Inferior parietal cortex (tissue), 1 donor: ENCODE measurements around the gene PNPLA1.

Experiments used
- DNase-seq: peaks from one replicate; pipeline ENCODE4 v3.0.0-alpha.2; 2016; ENCODE audit errors: extremely low spot score

PNPLA1 gene

GRCh38 chr6:36315921-36316320 lies 46.1 kb downstream of the PNPLA1 start:
- no peak for DNase-seq

- DNase-seq = no peak
Measured at GRCh38 chr6:36317623-36318022, 47.8 kb downstream of the PNPLA1 start.

GRCh38 chr6:36318690-36319435 lies 49.0 kb downstream of the PNPLA1 start:
- no peak for DNase-seq

DNA sequence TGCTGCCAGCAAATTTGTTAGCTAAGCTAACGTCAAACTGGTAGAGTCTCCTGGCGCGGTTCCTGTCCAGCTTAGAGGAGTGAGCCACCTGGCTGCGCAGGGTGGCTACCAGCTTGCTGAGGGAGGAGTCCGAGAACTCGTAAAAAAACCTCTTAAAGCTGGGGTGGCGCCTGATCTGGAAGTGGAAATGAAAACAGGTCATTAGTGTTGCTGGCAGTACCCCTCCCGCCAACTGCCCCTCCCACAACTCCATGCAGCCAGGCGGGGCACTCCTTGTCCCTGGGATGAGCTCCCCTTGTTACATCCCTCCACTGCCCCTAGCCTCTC lies 49.5 kb downstream of the PNPLA1 start:
- no peak for DNase-seq

GRCh38 chr6:36319821-36320220 lies 50.0 kb downstream of the PNPLA1 start:
- no peak for DNase-seq

DNA sequence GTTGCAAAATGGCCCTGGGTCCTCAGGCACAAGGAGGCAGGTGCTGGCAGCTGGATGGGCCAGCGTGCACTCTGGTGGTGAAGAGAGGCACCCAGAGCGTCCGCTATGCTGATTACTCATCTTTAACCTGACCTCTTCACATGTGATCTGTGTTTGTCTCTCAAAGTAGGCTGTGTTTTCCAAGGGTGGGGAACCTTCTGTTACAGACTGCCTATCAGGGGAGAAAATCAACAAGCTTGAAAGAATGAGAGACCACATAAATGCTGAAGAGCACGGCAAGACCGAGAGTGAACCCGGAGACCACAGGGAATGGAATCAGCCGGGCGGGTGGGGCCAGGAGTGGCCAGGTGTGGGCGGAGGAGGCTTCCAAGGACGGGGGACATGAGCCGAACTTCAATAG lies 50.6 kb downstream of the PNPLA1 start:
- no peak for DNase-seq

DNA sequence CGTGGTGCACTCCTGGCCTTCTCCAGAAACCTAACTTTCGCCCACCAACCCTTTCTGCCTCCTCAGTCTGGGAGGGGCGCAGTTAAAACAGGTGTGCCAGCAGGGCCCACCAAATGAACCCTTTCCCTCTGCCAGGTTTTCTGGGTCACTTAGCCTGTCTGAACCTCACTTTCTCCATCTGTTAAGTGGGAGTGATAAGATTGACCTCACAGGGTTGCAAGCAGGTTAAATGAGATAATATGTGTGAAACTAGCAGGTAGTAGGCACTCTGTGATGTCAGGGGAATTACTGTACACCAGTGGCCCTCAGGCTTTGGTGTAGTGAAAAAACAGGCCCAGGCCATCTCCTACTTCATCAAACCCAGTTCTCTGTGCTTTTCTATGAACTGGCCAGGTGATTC lies 52.7 kb downstream of the PNPLA1 start:
- DNase-seq = no peak

DNA sequence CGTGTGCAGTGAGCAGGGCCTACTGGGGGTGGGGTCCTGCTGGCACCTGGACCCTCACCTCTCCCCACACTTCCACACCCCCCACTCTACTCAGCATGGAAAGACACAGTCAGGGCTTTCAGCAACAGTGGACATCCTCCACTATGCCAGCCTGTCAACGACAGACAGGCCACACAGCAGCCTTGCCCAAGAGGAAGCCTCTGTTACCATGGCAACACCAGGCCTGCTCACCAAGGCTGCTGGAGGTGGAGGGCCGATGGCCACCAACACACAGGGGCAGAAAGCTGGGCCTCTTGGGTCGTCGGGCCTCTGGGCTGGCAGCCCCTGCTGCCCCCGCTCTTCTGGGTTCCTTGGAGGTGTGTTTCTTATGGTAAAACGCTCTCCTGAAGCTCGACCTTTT lies 53.2 kb downstream of the PNPLA1 start:
- DNase-seq = no peak

- no peak for DNase-seq
Measured at GRCh38 chr6:36324191-36324590, 54.3 kb downstream of the PNPLA1 start.

DNA sequence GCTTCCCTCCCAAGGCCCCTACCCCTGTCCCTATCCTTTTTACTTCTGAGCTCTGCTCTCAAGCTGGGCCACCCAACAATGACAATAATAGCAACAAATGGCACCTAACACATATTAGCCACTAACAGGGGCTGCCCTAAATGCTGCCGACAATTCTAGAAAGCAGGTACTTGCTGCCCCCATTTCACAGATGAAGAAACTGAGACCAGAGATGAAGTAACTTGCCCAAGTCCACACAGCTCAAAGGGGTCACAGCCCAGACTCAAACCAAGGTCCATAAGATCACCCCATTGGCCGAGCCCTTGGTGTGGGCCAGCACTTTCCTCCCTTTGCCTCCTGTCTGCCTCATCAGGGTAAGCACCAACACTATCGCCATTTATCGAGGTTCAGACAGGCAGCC lies 54.9 kb downstream of the PNPLA1 start:
- no peak for DNase-seq

GRCh38 chr6:36326356-36326995 lies 56.6 kb downstream of the PNPLA1 start:
- DNase-seq = no peak

GRCh38 chr6:36327226-36327918 lies 57.5 kb downstream of the PNPLA1 start:
- DNase-seq = no peak

DNA sequence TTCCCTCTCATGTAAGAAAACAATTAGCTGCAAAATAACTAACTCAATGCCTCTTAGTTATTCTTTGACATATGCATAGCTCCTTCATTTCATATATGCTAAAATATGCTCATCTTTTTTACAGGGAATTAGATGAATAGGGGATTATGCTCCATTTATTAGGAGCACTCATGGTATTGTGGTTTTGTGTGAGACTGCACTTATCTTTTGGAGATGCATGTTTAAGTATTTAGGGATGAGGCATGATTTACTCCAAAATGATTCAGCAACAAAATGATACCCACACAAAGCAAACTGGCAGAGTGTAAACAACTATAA lies 58.0 kb downstream of the PNPLA1 start:
- DNase-seq = no peak

DNA sequence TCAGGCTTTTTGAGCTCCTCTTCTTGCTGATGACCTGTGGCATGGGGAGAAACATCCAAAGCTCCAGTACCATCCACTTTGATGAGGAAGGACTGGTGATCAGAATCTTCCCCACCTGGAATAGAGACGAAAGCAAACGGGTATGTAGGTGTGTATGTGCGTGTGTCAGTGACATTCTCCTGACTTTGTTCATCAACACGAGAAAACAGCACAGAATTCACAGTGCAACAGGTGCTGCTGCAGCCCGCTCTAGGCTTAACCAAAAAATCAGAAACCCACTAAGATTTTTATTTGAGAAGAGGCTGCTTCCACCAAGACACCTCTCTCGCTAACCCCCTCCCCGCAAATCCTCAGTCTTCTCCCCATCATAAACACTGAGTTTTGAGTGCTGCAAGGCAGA lies 58.7 kb downstream of the PNPLA1 start:
- DNase-seq = no peak

DNA sequence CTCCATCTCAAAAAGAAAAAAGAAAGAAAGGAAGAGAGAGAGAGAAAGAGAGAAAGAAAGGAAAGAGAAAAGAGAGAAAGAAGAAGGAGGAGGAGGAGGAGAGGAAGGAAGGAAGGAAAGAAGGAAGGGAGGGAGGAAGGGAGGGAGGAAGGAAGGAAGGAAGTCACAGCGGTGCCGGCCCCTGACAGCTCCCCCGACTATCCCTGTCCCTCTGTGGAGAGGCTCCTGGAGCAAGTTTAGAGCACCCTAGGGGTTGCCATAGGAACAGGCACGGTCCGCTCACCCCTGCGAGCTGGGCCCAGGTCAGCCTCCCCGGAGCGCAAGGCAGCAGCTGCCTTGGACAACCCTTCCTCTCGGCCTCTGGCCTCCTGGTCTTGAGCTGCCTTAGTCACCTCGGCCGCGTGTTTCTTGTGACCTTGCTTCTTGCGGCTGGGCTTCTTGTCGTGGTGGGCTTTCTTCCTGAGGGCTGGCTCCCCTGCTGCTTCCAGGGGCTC lies 60.0 kb downstream of the PNPLA1 start:
- no peak for DNase-seq

- no peak for DNase-seq
Measured at GRCh38 chr6:36330366-36330765, 60.5 kb downstream of the PNPLA1 start.

DNA sequence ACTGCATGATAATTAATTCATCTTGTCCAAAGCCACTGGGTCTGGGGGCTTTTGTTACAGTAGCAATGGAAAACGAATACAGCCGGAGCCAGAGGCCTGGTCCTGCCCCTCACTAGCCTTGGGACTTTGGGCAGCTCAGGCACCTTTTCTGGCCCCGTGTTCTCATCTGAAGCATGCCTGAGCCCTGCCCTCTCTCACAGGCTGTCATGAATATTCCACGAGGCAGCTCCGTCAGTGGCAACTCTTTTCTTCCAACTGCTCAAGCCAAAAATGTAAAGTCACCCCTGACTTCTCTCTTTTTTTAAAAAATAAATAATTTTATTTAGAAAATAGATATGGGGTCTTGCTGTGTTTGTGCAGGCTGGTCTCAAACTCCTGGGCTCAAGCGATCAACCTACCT lies 61.5 kb downstream of the PNPLA1 start:
- no peak for DNase-seq

- no peak for DNase-seq
Measured at GRCh38 chr6:36333171-36333895, 63.5 kb downstream of the PNPLA1 start.

DNA sequence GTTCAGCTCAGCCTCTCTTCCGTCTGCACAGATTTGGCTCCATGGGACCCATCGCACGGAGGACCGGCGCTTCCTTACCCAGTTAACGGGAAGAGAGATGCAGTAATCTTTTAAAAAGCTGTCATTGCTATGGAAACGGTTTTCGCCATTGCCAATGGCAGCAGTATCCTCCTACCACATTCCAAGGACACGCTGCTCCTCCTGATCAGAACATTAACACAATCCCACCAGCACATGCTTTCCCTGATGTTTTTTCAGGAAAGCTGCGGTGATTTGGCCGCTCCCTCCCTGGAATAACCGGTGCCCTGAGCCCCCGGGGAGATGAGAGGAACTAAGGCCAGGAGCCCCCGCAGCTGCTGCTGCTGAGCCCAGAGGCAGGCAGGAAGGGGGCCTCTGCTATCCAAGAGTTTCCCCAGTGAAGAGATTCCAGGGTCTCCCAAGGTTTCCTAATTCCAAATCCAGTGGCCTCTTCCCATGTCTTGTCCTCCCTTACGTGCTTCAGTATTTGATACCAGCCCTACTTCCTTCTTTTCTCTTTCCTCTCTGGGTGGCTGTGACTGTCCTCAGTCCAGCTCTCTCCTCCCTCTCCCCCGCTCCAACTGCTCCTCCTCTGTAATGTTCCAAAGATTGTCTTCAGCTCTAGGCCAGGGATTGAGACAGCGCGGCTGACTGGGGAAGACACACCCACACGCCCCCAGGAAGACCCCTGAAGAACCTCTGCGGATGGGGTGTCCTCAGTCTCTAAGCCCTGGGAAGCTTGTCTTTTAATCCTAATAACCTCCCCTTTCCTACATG lies 64.3 kb downstream of the PNPLA1 start:
- DNase-seq = peak; percentile 58

- DNase-seq = no peak
Measured at GRCh38 chr6:36334832-36335459, 65.1 kb downstream of the PNPLA1 start.
